GM21786 (cell line): Measurements from ENCODE around the gene AGAP1.

ENCODE experiments used
- ATAC-seq: cut with Tn5 transposase; IDR thresholded peaks from one replicate; pipeline ENCODE4 v1.9.1; 2021; ENCODE audit not compliant: unreplicated experiment

Gene AGAP1

DNA sequence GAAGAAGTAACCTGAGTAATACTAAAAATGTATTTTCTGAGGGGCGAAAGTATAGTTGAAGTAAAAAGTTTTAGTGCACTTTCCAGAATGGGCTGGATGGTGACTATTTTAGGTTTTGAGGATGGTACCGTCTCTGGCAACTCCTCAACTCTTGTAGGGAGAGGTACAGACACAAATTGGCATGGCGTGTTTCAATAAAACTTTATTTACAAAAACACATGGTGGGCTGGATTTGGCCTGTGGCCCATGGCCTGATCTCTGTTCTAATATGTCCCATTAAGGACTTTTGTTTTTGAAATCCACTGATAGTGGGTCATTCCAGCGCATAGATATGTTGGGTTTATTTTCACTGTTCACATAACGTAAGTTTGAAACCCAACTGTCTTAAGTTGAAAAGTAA, 132.8 kb downstream of the AGAP1 start:
- no peak for ATAC-seq

DNA sequence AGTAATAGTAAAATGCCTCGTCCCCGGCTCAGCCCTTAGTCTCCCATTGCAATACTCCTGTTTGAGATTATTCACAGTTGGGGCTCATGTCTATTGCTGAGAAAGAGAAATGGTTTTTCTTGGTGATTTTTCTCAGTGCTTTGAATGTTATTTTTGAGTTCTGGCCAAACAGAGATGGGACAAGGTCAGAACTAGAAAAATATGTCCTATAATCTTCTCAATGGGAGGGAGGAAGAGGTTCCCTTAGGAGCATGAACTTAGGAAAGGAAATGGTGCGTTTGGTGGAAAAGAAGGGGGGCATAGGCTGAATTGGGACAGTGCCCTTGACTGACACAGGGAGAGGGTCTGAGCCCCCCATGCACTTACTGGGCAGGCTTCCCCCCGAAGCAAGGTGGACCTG, 133.8 kb downstream of the AGAP1 start:
- ATAC-seq: no peak

DNA sequence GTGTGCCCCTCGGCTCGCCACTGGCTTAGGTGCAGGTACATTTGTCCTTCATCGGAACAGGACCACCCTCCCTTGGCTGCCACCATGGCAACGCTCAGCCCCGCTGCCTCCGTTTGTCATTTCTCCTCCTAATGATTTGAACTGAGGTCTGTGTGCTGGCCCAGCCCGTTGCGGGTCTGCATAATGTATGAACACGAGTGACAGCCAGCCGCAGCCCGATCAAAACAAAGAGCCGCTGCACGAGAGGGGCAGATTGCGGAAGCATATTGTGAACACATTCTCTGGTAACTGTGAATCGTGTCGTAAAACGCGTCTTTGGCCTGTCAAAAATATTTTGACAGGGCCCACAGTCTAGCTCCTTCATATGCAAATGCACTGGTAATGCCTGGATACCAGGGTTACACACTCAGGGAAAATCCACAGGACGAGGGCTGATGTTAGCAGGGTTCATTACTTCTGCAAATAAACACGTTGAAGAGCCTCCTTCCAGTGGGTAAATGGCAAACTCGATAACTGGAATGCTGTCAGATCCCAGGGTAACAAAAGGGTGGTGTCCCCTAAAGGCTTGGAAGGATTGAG, 137.0 kb downstream of the AGAP1 start:
- ATAC-seq: no peak

DNA sequence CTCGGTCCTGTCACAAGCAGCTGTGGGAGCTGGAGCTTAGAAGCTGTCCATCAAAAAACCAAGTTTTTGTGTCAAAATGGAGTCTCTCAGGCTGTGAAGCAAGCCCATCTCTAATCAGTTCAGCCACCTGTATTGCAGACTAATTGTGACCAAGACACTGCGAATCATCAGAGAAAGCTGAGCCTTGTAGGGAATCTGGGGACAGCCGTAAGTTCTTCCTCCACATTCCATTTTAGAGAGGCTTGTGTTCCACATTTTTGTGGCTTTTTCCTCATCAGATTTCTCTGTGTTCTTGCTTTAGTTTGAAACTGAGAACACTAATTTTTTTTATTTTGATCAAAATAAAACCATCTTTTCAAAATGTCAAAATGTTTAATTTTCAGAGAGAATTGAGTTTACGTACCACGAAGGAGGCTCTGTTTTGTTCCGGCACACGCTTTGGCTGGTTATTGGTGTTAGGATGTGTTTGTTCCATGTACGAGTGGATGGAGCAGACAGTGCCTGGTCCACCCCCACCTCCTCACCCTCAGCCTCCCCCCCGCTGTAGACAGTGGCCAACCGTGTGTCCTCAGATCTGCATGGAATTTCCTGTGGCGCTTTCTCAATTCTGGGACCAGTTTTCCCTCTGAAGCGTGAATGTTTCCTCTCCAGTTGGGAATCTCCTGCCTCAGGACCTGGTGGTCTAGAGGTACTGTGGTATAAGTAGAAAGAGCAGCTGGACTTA, 140.8 kb downstream of the AGAP1 start:
- ATAC-seq: no peak

DNA sequence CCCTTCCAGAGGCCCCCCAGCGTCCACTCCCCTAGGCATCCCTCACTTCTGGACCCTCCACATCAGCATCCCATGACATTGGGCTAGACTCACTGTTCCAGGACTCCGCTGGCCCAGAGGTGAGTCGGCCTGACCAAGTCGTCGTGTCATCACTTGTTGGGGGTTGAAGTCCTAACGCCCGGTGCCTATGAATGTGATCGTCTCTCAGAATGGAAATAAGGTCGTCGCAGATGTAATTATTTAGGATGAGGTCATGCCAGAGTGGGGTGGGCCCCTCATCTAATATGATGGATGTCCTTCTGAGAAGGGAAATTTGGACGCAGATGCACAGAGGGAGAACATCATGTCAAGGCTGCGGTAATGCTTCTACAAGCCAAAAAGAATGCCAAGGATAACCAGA, 142.7 kb downstream of the AGAP1 start:
- no peak for ATAC-seq

DNA sequence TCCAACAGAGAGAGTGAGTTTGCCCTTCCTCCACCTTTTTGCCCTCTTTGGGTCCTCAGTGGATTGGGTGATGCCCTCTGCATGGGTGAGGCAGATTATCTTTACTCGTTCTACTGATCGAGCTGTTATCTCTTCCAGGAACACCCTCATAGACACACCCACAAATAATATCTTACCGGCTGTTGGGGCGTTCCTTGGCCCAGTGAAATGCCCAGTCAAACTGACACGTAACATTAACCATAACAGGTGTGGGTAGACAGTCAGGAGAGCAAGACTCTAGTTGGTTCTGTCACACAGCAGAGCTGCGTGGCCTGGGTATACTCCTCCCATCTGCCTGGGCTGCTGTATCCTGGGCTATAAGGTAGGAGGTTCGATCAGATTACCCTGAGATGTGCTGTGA, 144.1 kb downstream of the AGAP1 start:
- no peak for ATAC-seq

DNA sequence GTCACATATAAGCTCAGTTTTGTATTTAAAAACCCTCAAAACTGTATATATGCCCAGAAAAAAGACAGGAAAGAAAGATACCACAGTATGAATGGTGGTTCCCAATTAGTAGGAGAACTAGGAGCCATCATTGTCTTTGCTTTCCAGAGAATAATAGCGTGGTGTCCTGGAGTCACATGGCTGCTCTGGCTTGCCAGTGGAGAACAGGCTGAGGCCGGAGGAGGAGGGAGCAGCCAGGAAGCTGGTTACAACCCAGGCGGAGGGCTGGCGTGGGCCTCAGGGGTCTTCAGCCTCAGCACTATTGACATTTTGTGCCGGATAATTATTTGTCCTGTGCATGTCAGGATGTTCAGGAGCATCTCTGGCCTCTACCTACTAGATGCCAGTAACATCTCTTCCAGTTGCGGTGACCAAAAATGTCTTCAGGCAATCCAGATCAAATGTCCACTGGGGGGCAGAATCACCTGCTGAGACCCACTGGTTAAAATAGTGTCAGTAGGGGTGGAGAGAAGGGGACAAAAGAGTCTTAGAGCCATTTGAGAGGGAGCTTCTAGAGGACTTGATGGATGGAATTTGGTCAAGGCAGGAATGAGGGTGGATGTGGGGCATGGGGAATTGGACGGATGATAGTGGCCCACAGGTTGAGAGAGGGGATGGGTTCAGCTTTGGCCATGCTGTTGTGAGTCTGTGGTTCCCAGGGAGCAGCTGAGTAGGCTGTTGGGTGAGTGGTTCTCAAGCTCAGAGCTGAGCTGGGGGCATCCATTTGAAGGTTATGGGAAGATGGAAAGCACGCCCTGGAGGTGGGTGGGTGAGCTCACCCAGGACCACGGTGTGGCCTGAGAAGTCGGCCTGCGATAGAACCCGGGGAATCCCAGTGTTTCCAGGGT, 144.9 kb downstream of the AGAP1 start:
- ATAC-seq: no peak

DNA sequence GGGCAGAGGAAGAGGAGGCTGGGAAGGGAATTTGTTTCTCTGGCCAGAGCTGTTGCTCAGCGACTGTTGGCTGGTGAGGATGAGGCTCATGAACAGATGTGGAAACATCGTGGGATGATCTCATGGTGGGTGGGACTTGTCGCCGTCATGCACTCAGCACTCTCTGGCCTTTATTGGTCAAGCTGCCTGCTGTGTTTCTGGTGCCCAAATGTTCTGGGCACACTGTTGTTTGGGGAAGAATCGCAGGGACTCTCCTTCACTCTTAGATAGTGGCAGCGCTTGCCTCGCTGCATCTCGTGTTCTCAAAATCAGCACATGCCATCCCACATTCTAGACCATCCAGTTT, 145.6 kb downstream of the AGAP1 start:
- ATAC-seq: no peak

DNA sequence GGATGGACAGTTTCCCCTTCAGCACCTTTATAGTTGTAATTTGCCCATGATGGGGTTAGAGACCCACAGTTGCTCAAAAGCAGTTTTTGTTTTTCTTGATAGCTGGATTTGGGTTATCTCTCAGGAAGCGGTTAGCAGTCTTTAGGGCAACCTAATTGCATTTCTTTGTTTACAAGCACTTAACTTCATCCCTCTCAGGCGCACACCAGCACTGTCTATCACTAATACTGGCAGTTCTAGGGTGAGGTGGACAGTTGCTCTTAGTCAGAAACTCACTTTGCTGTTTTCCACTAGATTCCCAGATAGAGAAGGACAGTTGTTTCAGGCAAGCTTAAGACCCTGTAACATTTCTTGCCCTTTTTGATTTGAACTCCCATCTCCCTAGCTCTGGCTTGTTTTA, 146.0 kb downstream of the AGAP1 start:
- ATAC-seq: no peak

DNA sequence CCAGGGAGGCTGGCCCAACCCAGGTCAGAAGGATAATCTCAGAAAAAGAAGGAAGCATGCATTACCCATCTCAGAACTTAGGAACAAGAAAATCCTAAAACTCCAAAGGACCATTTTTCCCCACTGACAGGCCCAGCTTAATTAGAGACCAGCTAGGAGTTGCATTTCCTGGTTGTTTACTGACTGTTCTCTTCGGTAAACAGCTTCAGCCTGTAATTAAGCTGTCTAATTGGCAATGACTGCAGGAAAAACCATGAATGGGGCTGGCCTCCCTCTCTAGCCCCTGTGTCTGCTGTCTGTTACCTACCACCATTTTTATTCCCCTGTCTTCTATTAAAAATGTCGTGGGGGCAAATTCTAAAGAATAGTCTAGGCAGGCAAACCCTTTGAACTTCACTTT, 146.5 kb downstream of the AGAP1 start:
- no peak for ATAC-seq

DNA sequence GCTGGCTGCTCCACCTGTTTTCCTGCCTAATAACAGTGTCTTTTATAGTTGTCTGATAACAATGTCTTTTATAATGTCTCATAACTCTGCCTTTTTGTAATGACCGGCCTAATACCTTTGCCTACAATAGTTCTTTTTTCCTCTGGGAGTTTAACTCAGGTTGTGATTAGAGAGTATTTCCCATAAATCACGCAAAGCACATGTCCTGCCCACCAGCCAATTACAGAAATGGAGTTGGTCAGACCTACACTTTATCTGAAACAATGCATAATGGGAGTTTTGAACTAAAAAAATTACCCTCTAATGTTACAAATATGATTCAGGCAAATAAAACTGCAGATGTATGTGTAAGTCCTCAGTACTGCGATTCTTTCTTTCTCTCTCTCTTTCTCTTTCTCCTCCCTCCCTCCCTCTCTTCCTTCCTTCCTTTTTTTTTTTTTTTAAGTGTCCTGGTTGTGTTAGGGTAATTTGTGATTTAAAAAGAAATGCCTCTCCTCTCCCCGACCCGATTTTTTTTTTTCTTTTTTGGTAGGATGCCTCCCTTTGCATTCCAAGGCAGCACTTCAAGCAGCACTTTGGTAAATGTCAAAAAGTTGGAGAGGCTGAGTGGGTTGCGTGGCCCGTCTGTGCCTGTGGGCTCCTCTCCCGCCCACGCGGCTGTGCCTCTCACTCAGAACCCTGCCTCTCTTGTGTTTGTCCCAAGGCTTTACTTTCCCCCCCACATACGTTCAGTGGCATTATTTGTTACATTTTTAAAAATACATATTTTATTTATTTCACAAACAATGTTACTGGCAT, 147.3 kb downstream of the AGAP1 start:
- ATAC-seq: no peak

DNA sequence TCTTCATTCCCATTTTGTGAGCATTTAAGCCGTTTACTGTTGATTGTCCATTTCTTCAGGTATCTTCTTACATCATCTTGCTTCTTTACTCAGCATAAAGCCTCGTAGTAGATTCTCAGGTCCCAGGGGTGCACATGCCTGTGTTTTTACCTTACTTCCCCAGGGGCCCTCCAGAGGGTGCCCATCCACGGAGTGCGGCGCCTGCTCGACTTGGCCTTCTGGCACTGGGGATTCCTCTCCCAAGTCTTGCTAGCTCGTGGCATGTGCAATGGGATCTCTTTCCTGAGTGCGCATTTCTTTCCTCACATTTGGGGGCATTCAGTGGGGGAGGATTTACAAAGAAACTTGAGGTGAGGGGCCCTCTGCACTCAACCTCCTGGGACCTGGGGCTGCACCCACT, 148.1 kb downstream of the AGAP1 start:
- no peak for ATAC-seq

DNA sequence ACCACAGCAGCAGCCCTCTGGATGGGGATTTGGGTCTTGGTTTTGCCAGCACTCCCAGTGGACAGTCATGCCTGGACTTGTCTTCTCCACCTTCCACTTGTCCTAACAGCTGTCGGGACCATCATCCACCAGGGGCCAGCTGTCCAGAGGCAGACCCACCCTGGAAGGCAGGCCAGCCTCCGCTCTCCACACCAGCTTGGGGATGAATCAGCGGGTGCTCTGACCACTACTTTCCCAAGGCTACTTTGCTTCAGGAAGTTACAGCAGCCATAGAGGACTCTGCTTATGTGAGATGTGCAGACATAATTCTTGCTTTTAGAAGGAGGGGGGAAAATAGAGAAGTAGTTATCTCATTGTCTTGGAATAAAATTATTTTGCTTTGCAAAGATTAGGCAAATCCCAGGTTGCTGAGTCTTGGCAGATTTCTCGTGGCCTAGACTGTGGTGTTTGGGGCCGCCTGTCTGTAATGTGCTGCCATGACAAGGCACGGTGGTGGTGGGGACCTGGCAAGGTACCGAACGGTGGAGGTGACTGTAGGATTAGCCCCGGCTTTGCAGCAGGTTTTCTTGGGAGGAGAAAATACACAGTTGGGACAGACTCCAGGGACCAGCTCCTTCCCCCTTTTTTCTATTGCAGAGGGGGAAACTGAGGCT, 148.7 kb downstream of the AGAP1 start:
- ATAC-seq: no peak

DNA sequence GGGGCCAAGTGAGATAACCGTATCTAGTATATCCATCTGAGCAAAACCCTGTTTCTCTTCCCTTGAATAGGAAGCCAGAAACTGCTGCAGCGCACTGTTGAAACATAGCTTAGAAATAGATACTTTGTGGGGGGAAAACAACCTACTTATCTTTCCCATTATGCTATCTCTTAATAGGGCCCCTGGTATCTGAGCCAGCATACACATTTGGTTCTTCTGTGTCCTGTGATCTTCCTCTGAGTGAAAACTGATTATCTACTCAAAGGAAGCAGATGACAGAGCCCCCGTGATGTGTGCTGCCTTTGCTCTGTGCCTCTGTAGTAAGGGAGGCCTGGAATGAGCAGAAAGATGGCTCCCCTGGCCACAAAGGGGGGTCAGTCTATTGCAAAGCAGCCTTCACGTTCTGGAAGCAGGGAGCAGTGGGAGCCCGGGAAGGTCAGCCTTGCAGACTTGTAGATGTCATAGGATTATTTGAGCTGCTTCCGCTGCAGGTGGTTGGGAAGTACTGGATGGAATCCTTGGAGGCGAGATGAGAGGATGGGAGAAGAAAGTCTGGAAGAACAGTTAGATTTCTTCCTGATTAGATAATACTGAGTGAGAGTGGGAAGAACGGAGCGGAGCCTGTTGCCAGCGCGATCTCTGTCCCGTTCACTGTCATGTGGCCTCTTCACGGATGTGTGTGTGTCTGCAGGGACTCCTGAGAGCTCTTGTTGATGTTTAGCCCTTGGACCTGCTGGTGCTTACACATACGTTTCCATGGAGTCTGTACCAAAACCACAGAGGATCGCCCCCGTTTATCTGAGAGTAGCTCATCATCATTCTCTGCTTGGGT, 150.1 kb downstream of the AGAP1 start:
- no peak for ATAC-seq

DNA sequence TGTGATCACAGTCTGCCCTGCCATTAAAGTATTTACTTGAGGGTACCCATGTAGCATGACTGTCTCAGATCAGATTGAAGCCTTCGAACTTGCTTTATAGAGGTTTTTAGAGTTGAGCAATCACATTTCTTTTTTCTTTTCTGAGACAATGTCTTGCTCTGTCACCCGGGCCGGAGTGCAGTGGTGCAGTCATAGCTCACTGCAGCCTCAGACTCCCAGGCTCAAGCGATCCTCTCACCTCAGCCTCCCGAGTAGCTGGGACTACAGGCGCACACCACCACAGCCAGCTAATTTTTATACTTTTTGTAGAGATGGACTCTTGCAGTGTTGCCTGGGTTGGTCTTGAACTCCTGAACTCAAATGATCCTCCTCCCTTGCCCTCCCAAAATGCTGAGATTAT, 153.4 kb downstream of the AGAP1 start:
- ATAC-seq: no peak

DNA sequence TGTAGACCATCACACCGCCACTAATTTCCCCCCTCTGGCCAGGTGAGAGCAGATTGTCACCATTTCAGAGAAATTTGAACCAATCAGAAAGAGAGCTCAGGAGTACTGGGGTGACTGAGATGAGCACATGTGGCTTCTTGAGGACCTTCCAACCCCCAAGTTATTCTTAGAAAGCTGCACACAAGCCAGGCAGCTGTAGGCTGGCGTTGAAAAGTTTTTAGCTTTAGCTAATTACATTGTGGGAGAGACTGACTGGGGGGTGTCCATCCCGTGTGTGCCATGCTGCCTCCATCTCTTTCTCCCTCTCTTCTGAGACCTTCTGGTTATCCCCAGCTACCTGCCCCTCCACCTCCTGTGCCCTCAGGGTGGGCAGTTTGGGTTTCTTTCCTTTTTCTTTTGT, 154.0 kb downstream of the AGAP1 start:
- ATAC-seq: no peak

DNA sequence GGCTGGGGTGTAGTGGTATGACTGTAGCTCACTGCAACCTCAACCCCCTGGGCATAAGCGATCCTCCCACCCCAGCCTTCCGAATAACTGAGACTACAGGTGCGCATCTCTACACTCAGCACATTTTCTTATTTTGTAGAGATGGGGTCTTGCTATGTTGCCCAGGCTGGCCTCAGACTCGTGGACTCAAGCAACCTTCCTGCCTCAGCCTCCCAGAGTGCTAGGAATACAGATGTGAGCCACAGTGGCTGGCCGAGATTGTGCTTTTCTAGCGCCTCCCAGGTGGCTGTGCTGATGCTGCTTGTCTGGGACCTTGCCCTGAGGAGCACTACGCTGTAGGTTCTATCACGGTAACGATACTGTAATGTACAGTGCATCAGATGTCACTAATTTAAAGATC, 155.6 kb downstream of the AGAP1 start:
- ATAC-seq: no peak

DNA sequence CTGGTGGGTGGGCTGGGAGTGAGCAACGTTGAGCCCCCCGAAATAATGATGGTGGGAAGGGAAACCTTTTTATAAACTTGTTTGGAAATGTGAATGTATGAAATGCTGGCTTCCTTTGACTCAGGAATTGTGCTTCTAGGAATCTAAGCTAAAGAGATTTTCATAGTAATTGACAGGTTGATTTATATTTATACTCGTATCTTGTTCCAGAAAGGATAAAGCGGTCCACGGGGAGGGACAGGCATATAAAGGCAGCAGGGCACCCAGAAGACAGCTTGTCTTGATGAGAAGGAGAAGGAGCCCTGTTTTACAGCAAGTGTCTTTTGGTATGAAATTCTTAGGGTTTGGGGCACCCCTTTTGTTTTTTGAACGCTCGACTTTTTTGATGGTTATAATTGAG, 157.8 kb downstream of the AGAP1 start:
- no peak for ATAC-seq

DNA sequence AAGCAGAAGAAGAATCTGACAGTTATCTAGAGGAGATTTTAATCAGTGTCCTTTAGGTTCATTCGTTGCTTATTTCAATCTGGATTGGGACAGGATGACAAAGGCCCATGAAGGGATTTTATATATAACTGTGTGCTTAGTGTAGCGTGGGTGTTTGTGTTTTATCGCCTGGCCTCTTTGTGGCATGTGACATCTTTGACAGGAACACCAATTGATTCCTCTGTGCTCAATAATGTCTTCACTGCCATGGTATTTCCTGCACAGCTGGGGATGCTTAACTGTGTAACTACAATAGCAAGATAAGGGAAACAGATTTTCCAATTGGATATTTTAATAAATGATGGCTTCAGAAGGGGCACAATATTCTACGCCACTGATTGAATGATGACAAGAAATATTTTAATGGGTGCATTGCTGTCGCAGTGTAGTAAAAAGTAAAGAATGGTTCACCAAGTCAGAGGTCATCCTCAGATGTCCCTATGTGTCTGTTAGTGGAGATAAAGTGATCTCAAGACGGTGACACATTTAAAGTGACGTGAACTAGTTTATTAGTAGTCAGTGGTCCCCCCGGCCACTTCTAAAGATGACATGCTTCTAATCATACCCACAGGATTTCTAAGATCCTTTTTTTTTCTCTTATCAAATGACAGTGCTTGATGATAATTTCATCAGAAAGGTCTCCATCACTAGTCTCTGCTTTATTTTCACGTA, 160.4 kb downstream of the AGAP1 start:
- ATAC-seq: no peak
